DND-41 (cell line): ENCODE results near the gene PLEKHA7.

Experiments used
- CTCF ChIP-seq: IDR thresholded peaks from 2 replicates; pipeline ENCODE4 v1.5.1; 2012; ENCODE audit warnings: borderline replicate concordance, low read length, moderate library complexity, mild to moderate bottlenecking; ENCODE audit not compliant: poor library complexity, severe bottlenecking; ENCODE audit errors: extremely low read depth
- EZH2 ChIP-seq: IDR thresholded peaks from 3 replicates; pipeline ENCODE4 v1.6.1; 2012; ENCODE audit warnings: borderline replicate concordance, low read depth, mild to moderate bottlenecking, moderate library complexity, low read length, inconsistent platforms; ENCODE audit not compliant: severe bottlenecking

GRCh38 chr11:17063171-17064002 lies 49.2 kb upstream of the PLEKHA7 start:
- TF ChIP-seq CTCF (peak; percentile 78), EZH2 (no peak)
